SK-N-SH treated with all-trans-retinoic acid at 6 μM for 48 hours (cell line): ENCODE measurements around the gene GP1BB.

ENCODE experiments used
- ATAC-seq: fragments of 200-7000 bp; cut with Tn5 transposase; 3 replicates; pipeline ENCODE4 v1.9.1; 2020; ENCODE audit warnings: mild to moderate bottlenecking, moderate library complexity
- ARNTL ChIP-seq: fragments of 450-650 bp; formaldehyde crosslinking; IDR thresholded peaks from 2 replicates; pipeline ENCODE4 v1.5.0; 2020; ENCODE audit warnings: low read depth, mild to moderate bottlenecking, moderate library complexity, borderline replicate concordance
- BACH2 ChIP-seq: fragments of 250-450 bp; sonication (Bioruptor Pico); IDR thresholded peaks from 2 replicates; pipeline ENCODE4 v1.9.0; 2021; ENCODE audit warnings: mild to moderate bottlenecking, borderline replicate concordance
- ESRRG ChIP-seq: fragments of 250-450 bp; sonication (Bioruptor Pico); IDR thresholded peaks from 2 replicates; pipeline ENCODE4 v1.6.1; 2021; ENCODE audit warnings: mild to moderate bottlenecking
- OSR1 ChIP-seq: fragments of 250-450 bp; sonication (Bioruptor Pico); IDR thresholded peaks from 2 replicates; pipeline ENCODE4 v1.8.0; 2022; ENCODE audit warnings: moderate library complexity, mild to moderate bottlenecking, inconsistent platforms
- PPARA ChIP-seq: fragments of 250-450 bp; sonication (Bioruptor Pico); IDR thresholded peaks from 2 replicates; pipeline ENCODE4 v1.5.0; 2020; ENCODE audit warnings: mild to moderate bottlenecking, borderline replicate concordance
- RARB ChIP-seq: fragments of 250-450 bp; sonication (Bioruptor Pico); IDR thresholded peaks from 2 replicates; pipeline ENCODE4 v1.8.0; 2021; ENCODE audit warnings: mild to moderate bottlenecking, moderate library complexity
- SNAI2 ChIP-seq: fragments of 250-450 bp; sonication (Bioruptor Pico); IDR thresholded peaks from 2 replicates; pipeline ENCODE4 v1.5.0; 2020; ENCODE audit warnings: mild to moderate bottlenecking, moderate library complexity
- TCF4 ChIP-seq: fragments of 250-450 bp; sonication (Bioruptor Pico); IDR thresholded peaks from 2 replicates; pipeline ENCODE4 v1.8.0; 2021; ENCODE audit warnings: mild to moderate bottlenecking, moderate library complexity, borderline replicate concordance
- ZC3H10 ChIP-seq: fragments of 250-450 bp; sonication (Bioruptor Pico); IDR thresholded peaks from 2 replicates; pipeline ENCODE4 v1.5.1; 2021; ENCODE audit warnings: mild to moderate bottlenecking, moderate library complexity
- ZFP3 ChIP-seq: fragments of 250-450 bp; sonication (Bioruptor Pico); IDR thresholded peaks from 2 replicates; pipeline ENCODE4 v1.5.0; 2020; ENCODE audit warnings: mild to moderate bottlenecking, moderate library complexity
- ZFP30 ChIP-seq: fragments of 450-650 bp; formaldehyde crosslinking; IDR thresholded peaks from 2 replicates; pipeline ENCODE4 v1.5.0; 2022; ENCODE audit warnings: mild to moderate bottlenecking, moderate library complexity
- ZNF565 ChIP-seq: fragments of 450-650 bp; formaldehyde crosslinking; conservative IDR thresholded peaks from 2 replicates; pipeline ENCODE4 v1.5.0; 2020; ENCODE audit warnings: low read depth, mild to moderate bottlenecking, moderate library complexity
- ZNF70 ChIP-seq: fragments of 450-650 bp; formaldehyde crosslinking; IDR thresholded peaks from 2 replicates; pipeline ENCODE4 v1.5.0; 2020; ENCODE audit warnings: mild to moderate bottlenecking, moderate library complexity
- ZNF8 ChIP-seq: fragments of 450-650 bp; formaldehyde crosslinking; IDR thresholded peaks from 2 replicates; pipeline ENCODE4 v1.5.0; 2020; ENCODE audit warnings: mild to moderate bottlenecking, moderate library complexity
- TF ChIP-seq, protein P1 (sequence below): fragments of 250-450 bp; sonication (Bioruptor Pico); IDR thresholded peaks from 2 replicates; pipeline ENCODE4 v1.8.0; 2020; ENCODE audit warnings: mild to moderate bottlenecking, moderate library complexity, borderline replicate concordance
- TF ChIP-seq, protein P2 (sequence below): fragments of 250-450 bp; sonication (Bioruptor Pico); IDR thresholded peaks from 2 replicates; pipeline ENCODE4 v1.5.0; 2020; ENCODE audit warnings: mild to moderate bottlenecking, moderate library complexity
- TF ChIP-seq, protein P3 (sequence below): fragments of 250-450 bp; sonication (Bioruptor Pico); IDR thresholded peaks from 2 replicates; pipeline ENCODE4 v1.5.1; 2020; ENCODE audit warnings: low read depth, mild to moderate bottlenecking, moderate library complexity
- TF ChIP-seq, protein P4 (sequence below): fragments of 250-450 bp; sonication (Bioruptor Pico); IDR thresholded peaks from 2 replicates; pipeline ENCODE4 v1.5.1; 2021; ENCODE audit warnings: mild to moderate bottlenecking, moderate library complexity

The GP1BB gene

DNA sequence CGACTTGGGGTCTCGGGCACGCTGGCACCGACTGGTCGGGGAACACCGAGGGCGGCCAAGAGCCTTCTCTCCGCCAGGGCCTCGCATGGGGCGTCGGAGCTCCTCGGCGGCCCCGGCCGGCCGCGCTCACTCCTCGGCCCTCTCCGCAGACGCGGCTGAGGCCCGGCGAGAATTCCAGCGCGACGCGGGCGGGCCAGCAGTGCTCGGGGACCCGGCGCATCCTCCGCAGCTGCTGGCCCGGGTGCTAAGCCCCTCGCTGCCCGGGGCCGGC lies 42.8 kb downstream of the GP1BB start:
- TF ChIP-seq OSR1 (CRISPR knock-in tag), result no peak
- TF ChIP-seq ZNF565 (CRISPR knock-in tag), result no peak
- TF ChIP-seq ZC3H10 (CRISPR knock-in tag), result no peak
- no peak for TF ChIP-seq ZNF70 (CRISPR knock-in tag)
- no peak for TF ChIP-seq TCF4
- TF ChIP-seq ARNTL (CRISPR knock-in tag), result no peak
- no peak for TF ChIP-seq ZFP3 (CRISPR knock-in tag)
- TF ChIP-seq, protein P1, sequence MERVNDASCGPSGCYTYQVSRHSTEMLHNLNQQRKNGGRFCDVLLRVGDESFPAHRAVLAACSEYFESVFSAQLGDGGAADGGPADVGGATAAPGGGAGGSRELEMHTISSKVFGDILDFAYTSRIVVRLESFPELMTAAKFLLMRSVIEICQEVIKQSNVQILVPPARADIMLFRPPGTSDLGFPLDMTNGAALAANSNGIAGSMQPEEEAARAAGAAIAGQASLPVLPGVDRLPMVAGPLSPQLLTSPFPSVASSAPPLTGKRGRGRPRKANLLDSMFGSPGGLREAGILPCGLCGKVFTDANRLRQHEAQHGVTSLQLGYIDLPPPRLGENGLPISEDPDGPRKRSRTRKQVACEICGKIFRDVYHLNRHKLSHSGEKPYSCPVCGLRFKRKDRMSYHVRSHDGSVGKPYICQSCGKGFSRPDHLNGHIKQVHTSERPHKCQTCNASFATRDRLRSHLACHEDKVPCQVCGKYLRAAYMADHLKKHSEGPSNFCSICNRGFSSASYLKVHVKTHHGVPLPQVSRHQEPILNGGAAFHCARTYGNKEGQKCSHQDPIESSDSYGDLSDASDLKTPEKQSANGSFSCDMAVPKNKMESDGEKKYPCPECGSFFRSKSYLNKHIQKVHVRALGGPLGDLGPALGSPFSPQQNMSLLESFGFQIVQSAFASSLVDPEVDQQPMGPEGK (CRISPR knock-in tag), result no peak
- TF ChIP-seq ZNF8 (CRISPR knock-in tag), result no peak
- TF ChIP-seq ZFP30 (CRISPR knock-in tag), result no peak
- TF ChIP-seq, protein P2, sequence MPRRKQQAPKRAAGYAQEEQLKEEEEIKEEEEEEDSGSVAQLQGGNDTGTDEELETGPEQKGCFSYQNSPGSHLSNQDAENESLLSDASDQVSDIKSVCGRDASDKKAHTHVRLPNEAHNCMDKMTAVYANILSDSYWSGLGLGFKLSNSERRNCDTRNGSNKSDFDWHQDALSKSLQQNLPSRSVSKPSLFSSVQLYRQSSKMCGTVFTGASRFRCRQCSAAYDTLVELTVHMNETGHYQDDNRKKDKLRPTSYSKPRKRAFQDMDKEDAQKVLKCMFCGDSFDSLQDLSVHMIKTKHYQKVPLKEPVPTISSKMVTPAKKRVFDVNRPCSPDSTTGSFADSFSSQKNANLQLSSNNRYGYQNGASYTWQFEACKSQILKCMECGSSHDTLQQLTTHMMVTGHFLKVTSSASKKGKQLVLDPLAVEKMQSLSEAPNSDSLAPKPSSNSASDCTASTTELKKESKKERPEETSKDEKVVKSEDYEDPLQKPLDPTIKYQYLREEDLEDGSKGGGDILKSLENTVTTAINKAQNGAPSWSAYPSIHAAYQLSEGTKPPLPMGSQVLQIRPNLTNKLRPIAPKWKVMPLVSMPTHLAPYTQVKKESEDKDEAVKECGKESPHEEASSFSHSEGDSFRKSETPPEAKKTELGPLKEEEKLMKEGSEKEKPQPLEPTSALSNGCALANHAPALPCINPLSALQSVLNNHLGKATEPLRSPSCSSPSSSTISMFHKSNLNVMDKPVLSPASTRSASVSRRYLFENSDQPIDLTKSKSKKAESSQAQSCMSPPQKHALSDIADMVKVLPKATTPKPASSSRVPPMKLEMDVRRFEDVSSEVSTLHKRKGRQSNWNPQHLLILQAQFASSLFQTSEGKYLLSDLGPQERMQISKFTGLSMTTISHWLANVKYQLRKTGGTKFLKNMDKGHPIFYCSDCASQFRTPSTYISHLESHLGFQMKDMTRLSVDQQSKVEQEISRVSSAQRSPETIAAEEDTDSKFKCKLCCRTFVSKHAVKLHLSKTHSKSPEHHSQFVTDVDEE (CRISPR knock-in tag), result no peak
- TF ChIP-seq SNAI2 (CRISPR knock-in tag), result no peak
- TF ChIP-seq PPARA (CRISPR knock-in tag), result no peak
- no peak for TF ChIP-seq BACH2 (CRISPR knock-in tag)
- TF ChIP-seq, protein P3, sequence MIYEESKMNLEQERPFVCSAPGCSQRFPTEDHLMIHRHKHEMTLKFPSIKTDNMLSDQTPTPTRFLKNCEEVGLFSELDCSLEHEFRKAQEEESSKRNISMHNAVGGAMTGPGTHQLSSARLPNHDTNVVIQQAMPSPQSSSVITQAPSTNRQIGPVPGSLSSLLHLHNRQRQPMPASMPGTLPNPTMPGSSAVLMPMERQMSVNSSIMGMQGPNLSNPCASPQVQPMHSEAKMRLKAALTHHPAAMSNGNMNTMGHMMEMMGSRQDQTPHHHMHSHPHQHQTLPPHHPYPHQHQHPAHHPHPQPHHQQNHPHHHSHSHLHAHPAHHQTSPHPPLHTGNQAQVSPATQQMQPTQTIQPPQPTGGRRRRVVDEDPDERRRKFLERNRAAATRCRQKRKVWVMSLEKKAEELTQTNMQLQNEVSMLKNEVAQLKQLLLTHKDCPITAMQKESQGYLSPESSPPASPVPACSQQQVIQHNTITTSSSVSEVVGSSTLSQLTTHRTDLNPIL (CRISPR knock-in tag), result no peak
- TF ChIP-seq, all 23 proteins: peak for 0
- no peak for ATAC-seq

DNA sequence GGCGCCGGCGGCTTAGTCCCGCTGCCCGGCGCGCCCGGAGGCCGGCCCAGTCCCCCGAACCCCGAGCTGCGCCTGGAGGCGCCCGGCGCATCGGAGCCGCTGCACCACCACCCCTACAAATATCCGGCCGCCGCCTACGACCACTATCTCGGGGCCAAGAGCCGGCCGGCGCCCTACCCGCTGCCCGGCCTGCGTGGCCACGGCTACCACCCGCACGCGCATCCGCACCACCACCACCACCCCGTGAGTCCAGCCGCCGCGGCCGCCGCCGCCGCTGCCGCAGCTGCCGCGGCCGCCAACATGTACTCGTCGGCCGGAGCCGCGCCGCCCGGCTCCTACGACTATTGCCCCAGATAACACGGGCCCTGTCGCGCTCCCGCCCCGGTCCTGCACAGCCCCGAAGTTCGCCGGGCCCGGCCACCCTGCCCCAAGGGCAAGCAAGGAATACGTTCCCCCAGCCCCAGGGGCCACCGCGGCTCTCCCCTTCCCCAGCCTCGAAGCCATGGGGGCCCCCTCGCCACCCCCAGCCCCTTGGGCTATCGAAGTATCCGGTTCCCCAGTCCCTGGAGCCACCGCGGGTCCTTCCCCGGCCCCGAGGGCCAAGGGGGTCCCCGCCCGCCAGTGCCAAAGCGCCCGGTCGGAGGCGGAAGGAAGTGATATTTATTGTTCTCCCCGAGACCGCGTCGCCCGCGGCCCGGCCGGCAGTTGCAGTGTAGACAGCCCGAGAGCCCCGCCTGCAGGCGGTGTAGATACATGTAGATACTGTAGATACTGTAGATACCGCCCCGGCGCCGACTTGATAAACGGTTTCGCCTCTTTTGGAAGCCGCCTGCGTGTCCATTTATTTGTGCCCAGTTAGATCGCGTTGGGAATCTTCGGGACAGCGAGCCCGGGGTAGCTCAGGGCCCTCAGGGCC lies 43.4 kb downstream of the GP1BB start:
- peak; percentile 28 for ATAC-seq
- TF ChIP-seq, protein P1 (CRISPR knock-in tag), result no peak
- TF ChIP-seq ZC3H10 (CRISPR knock-in tag), result no peak

DNA sequence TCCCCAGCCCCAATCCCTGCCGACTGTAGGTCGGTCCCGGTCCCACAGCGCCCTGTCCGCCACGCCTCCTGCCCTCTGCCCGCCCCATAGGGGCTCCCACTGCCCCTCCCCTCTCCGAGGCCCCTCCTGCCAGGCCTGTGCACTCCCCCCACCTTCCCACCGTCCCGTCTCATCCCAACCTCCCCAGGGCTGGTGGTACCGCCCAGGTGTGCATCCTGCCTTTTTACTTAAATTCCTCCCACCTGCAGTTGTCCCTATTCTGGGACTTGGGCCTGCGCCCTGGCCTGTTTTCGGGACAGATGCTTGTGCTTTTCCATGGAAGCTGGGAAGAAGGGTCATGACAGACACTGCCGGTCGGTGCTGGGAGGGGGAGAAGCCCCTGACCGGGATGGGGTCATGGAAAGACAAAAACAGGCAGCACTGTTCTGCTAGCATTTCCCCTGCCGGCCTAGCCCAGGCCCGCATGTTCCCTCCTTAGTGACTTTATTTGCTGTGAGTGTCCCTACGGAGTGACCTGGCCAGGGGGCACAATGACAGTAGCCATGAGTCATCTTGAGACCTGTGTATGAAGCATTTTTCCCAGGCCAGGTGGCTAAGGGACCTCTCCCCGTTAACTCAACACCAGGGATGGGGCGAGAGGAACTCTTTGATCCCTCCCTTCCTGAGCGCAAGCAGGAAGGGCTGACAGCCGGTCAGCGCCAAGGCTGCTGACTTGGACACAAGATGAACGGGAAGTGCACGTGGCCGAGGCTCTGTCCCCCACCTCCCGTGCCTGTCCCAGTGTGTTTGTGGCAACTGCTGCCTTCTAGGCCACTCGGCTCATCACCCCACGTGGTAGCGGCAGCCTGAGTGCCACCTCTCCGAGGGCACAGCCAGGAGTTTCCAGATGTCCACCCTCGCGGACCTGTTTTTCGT lies 44.3 kb downstream of the GP1BB start:
- no peak for TF ChIP-seq ARNTL (CRISPR knock-in tag)
- no peak for TF ChIP-seq OSR1 (CRISPR knock-in tag)
- no peak for TF ChIP-seq RARB
- no peak for TF ChIP-seq ESRRG
- no peak for TF ChIP-seq BACH2 (CRISPR knock-in tag)
- TF ChIP-seq, protein P1 (CRISPR knock-in tag), result no peak
- TF ChIP-seq PPARA (CRISPR knock-in tag), result no peak
- TF ChIP-seq, protein P4, sequence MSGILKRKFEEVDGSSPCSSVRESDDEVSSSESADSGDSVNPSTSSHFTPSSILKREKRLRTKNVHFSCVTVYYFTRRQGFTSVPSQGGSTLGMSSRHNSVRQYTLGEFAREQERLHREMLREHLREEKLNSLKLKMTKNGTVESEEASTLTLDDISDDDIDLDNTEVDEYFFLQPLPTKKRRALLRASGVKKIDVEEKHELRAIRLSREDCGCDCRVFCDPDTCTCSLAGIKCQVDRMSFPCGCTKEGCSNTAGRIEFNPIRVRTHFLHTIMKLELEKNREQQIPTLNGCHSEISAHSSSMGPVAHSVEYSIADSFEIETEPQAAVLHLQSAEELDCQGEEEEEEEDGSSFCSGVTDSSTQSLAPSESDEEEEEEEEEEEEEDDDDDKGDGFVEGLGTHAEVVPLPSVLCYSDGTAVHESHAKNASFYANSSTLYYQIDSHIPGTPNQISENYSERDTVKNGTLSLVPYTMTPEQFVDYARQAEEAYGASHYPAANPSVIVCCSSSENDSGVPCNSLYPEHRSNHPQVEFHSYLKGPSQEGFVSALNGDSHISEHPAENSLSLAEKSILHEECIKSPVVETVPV (CRISPR knock-in tag), result no peak
- TF ChIP-seq ZFP3 (CRISPR knock-in tag), result no peak
- no peak; the same call in 2 of the 3 replicates for ATAC-seq
